GM19238 (cell line): Measurements from ENCODE around the gene PTPRR.

Experiments used
- DNase-seq: peaks from one replicate; pipeline ENCODE4 v3.0.0; 2011; ENCODE audit warnings: low spot score; ENCODE audit not compliant: insufficient read length

Gene PTPRR

GRCh38 chr12:70920251-70920851, at the start of gene PTPRR:
Gene PTPRR, minus strand, starts transcription at chr12:70920738. Its CDS starts 348 bp downstream, at chr12:70920390.
- DNase-seq = no peak

- no peak for DNase-seq
Observed at GRCh38 chr12:70966996-70967790, 46.7 kb upstream of the PTPRR start.

- DNase-seq = no peak
Observed at GRCh38 chr12:70966046-70966445, 45.5 kb upstream of the PTPRR start.

GRCh38 chr12:70964867-70965510, 44.5 kb upstream of the PTPRR start:
- DNase-seq = no peak

GRCh38 chr12:70963081-70963660, 42.6 kb upstream of the PTPRR start:
- no peak for DNase-seq

- no peak for DNase-seq
Observed at GRCh38 chr12:70962226-70962794, 41.8 kb upstream of the PTPRR start.

DNA sequence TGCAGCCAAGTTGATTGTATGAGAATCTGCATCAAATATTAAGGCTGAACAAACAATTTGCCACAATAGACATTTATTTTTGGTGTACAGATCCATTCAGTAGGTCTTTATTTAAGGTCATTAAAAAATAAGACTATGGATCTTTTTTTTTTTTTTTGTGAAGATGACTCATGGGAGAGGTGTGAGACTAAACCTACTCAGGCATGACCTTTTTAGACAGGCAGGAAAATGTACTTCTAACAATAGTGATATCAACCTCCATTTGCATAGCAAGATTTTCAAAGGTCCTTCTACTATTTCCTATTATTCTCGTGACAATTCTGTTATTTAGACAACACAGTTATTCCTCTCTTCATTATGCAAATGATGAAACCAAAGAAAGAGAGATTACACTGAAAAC, 39.9 kb upstream of the PTPRR start:
- DNase-seq = no peak

DNA sequence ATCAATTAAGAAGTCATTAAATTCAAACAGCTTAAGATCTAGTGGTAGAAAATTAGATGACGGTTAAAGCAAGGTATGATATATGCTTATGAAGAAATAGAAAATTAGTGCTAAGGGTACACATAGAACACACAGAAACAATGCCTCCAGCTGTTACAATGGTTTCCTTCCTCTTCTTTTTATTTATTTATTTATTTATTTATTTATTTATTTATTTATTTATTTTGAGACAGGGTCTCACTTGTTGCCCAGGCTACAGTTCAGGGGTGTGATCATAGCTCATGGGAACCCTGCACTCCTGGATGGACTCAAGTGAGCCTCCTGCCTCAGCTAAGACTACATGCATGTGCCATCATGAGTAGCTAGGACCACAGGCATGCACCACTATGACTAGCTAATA, 34.9 kb upstream of the PTPRR start:
- no peak for DNase-seq

DNA sequence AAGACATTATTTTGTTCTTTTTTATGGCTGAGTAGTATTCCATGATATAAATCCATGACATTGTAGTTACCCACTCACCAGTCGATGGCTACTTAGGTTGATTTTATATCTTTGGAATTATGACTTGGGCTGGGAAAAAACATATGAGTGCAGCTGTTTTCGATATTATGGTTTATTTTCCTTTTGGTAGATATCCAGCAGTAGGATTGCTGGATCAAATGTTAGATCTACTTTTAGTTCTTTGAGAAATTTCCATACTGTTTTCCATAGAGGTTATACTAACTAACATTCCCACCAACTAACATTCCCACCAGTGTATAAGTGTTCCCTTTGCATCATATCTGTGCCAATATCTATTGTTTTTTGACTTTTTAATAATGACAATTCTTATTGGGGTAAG, 29.9 kb upstream of the PTPRR start:
- no peak for DNase-seq

DNA sequence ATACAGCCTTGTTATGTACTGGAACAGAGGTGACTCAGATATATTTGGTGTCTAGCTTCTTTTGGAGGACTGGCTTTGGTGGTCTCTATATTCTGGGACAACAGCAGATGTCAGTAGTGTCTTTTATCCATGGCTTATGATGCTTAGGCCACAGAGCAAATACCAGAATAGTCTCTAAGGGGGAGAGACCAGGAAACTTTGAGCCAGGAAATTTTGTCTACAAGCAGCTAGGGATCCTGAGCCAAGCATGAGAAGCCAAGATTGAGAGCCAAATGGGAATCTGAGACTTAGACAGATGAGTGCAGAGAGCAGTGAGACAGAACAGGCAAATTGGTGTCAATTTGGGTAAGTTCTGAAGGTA, 28.4 kb upstream of the PTPRR start:
- no peak for DNase-seq

DNA sequence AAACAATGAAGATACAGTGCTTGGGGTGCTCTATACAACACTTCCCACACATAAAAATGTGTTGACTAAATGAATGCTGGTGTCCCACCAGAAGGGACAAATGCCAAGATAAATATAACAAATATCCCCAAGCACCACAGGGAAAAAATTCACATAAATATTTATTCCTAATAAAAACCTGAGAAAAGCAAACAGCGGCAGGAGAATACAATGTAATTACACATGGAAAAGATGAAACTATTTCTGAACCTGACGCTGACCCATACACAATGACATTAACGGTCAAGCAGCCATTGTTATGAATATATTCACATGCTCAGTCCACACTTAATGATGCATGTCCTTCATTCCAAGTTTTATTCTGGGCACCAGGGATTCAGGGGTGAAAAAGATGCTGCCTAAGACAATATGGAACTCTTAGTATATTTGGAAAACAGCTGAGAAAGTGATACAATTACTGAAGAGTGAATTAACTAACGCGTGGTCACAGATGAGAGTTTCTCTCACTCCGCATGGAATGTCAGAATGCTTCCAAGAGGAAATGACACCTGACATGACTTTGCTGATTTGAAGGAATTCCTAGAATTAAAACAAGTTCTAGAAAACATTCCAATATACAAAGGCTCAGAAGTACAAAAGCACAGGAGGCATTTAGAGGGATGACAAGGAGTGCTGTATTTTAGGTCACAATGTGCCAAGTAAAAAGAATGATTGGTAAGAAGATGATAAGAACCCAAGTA, 27.9 kb upstream of the PTPRR start:
- no peak for DNase-seq

GRCh38 chr12:70936203-70936813, 15.8 kb upstream of the PTPRR start:
- no peak for DNase-seq

- no peak for DNase-seq
Observed at GRCh38 chr12:70933133-70933532, 12.6 kb upstream of the PTPRR start.

DNA sequence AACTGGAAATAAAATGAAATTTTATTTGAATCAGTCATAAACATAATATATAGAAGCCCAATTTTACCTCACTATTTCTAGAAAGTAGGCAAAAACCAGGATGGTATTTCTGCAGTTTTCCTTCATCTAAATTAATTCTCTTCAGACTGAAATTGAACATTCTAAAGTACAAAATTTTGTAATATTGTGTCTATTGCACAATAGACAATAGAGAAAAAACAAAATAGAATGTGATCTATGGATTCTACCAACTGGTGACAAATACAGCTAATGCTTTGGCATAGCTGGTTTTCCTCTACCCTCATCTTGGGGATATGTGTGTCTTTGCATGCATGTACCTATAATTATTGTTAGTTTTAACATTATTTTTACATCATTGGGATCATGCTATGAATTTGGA, 8.5 kb upstream of the PTPRR start:
- no peak for DNase-seq

- DNase-seq = no peak
Observed at GRCh38 chr12:70928071-70928470, 7.5 kb upstream of the PTPRR start.

GRCh38 chr12:70927356-70927755, 6.8 kb upstream of the PTPRR start:
- DNase-seq = no peak

- no peak for DNase-seq
Observed at GRCh38 chr12:70925539-70925938, 5.0 kb upstream of the PTPRR start.

DNA sequence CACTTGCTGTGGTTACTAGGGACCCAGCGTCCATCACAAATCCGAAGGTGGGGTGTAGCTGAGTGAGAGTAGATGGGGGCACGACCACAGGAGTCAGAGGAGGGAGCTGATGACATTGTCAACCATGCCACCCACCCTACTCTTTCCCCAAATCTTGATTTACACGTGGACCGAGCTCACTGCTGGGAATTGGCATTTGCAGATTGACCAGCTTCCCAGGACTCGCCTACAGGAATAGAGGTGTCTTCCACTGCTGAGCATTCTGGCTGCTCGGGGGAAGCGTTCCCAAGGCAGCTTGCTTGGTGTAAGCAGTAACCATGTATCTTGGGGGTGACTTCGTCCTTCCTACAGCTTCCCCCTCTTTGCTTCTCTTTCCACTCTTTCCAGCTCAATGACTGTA, 353 bp upstream of the PTPRR start:
- DNase-seq = no peak

DNA sequence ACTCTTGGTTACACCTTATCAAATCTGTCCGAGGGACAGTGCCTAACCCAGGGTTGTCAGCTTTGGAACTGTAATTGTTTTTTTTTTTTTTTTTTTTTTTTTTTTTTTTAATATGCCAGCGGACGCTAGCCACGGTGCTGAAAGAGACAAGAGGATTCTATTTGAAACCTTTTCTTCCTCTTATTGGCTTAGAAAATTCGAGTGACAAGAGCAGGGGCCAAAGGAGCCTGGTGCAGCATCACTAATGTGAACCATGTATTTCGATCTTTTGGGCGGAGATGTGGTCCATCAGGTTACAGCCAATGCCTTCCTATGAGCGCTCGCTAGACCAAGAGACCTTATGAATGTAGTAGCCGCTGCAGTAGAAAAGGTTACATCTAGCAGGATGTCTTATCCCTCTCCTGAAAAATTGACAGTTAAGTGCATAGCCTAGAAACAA, 922 bp downstream of the PTPRR start:
- DNase-seq = no peak

GRCh38 chr12:70919176-70919575, 1.4 kb downstream of the PTPRR start:
- no peak for DNase-seq

- no peak for DNase-seq
Observed at GRCh38 chr12:70918321-70918720, 2.2 kb downstream of the PTPRR start.
